ENCODE measurements around the gene KCNH2. TPM values are rescaled to one million over a fixed set of nuclear protein-coding genes. Genes with fewer than 3 reads are reported as not detected.

KCNH2 gene
- total RNA-seq, 4 donors from 2014 or later = 29.8 to 71.7 (median 42.5) TPM

GRCh38 chr7:150955519-150956394 lies 22.4 kb downstream of the KCNH2 start:
- no peak for DNase-seq (ENCODE audit: extremely low spot score)
- peak overlapping the region; percentile 37 to 49 (median 44) for H3K4me3 ChIP-seq
- intact Hi-C loops (cut with DNase I) = loop anchor here (5.0 kb wide), 1 partner anchor 53 kb away; no protein-coding TSS in a partner anchor

DNA sequence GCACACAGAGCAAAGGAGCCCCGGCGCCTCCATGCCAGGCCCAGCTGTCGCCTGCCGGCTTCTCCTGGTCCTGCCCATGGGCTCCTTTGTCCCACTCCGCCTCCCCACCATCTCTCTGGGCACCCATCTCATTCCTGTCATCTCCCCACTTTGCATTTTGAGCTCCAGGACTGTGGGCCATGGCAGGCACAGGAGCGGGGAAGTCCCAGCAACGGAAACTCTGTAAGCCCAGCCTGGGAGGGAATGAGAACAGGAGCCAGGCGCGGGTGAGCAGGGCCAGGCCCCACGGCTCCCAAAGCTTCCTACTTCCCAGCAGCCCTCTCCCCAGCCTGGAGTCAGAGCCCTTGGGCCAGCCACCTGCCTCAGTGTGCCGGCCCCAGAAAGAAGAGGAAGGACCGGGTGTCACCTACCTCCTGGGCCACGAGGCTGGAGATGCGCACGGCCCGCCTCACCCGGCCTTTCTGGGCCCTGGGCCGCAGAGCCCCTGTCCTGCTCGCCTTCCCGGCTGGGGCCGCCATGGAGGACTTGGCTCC lies 23.1 kb downstream of the KCNH2 start:
- 48% methylated on average over 19 of the region's 21 CpGs for WGBS
- peaks cover 47 to 64% (median 57%) of the 10 kb centered on the region in 4 donors for H3K4me1 ChIP-seq
- H3K27me3 ChIP-seq = peaks cover 0 to 5% (median 0%) of the 10 kb centered on the region in 4 donors
- H3K4me3 ChIP-seq = peak overlapping the region; percentile 37 to 49 (median 44)
- DNase-seq (ENCODE audit: extremely low spot score) = no peak
- no peaks in the 10 kb centered on the region for H3K9me3 ChIP-seq
- TF ChIP-seq POLR2A (IDR thresholded peaks at IDR 0.05; ENCODE audit: low read depth) = no peak
- no peak for TF ChIP-seq POLR2AphosphoS5 (IDR thresholded peaks at IDR 0.05)
- TF ChIP-seq CTCF (IDR thresholded peaks at IDR 0.05) = no peak
- no peak for TF ChIP-seq EP300 (IDR thresholded peaks at IDR 0.05)
- intact Hi-C loops (cut with DNase I) = loop anchor here (5.0 kb wide), 1 partner anchor 53 kb away; no protein-coding TSS in a partner anchor
- H3K36me3 ChIP-seq = peaks cover 14 to 32% (median 23%) of the 10 kb centered on the region in 4 donors
- H3K27ac ChIP-seq (replicated peaks in 1 of 4) = peak overlapping the region; percentile 77 to 88 (median 84)

More at GRCh38 chr7:150955519-150956394, 22.4 kb downstream of the KCNH2 start:
- peaks cover 47 to 69% (median 60%) of the 10 kb centered on the region in 4 donors for H3K4me1 ChIP-seq
- peaks cover 9 to 25% (median 16%) of the 10 kb centered on the region in 4 donors for H3K36me3 ChIP-seq
- peak overlapping the region; percentile 77 to 88 (median 84) for H3K27ac ChIP-seq (replicated peaks in 1 of 4)
- H3K27me3 ChIP-seq = peaks cover 0 to 5% (median 0%) of the 10 kb centered on the region in 4 donors
- 30% methylated on average over 10 of the region's 38 CpGs for WGBS
- TF ChIP-seq CTCF (IDR thresholded peaks at IDR 0.05) (peak in 1 of 3 experiments; percentile 33), POLR2A (IDR thresholded peaks at IDR 0.05; ENCODE audit: low read depth) (no peak), EP300 (IDR thresholded peaks at IDR 0.05) (no peak), POLR2AphosphoS5 (IDR thresholded peaks at IDR 0.05) (peak; percentile 16 to 60)
- no peaks in the 10 kb centered on the region for H3K9me3 ChIP-seq

GRCh38 chr7:150954201-150954985 lies 23.7 kb downstream of the KCNH2 start:
- 73% methylated on average over 7 of the region's 9 CpGs for WGBS
- peak overlapping the region in 3 of 4 donors; percentile 43 to 49 (median 45) for H3K4me3 ChIP-seq
- H3K36me3 ChIP-seq = peaks cover 14 to 38% (median 29%) of the 10 kb centered on the region in 4 donors
- no peak for DNase-seq (ENCODE audit: extremely low spot score)
- H3K9me3 ChIP-seq = no peaks in the 10 kb centered on the region
- H3K4me1 ChIP-seq = peaks cover 47 to 64% (median 57%) of the 10 kb centered on the region in 4 donors
- intact Hi-C loops (cut with DNase I) = no loop called here
- H3K27ac ChIP-seq (replicated peaks in 1 of 4) = peak overlapping the region; percentile 77 to 88 (median 84)
- H3K27me3 ChIP-seq = peaks cover 0 to 5% (median 0%) of the 10 kb centered on the region in 4 donors
- TF ChIP-seq POLR2AphosphoS5 (IDR thresholded peaks at IDR 0.05) (no peak), CTCF (IDR thresholded peaks at IDR 0.05) (no peak), EP300 (IDR thresholded peaks at IDR 0.05) (no peak), POLR2A (IDR thresholded peaks at IDR 0.05; ENCODE audit: low read depth) (no peak)
